GM21367 (cell line): ENCODE results near the gene TTC39C.
A peak's percentile ranks its signal among the peaks of the same experiment; 100 is the strongest.
"Not testable (repeated sequence)": the region's sequence is repeated elsewhere in the genome, so short reads cannot be mapped to it uniquely, and the experiment has no call there.

Experiments
- ATAC-seq: cut with Tn5 transposase; IDR thresholded peaks from one replicate; pipeline ENCODE4 v1.9.1; 2021; ENCODE audit not compliant: unreplicated experiment

Gene TTC39C

GRCh38 chr18:24126155-24126961 is 111.8 kb downstream of the TTC39C start:
- ATAC-seq: no peak

DNA sequence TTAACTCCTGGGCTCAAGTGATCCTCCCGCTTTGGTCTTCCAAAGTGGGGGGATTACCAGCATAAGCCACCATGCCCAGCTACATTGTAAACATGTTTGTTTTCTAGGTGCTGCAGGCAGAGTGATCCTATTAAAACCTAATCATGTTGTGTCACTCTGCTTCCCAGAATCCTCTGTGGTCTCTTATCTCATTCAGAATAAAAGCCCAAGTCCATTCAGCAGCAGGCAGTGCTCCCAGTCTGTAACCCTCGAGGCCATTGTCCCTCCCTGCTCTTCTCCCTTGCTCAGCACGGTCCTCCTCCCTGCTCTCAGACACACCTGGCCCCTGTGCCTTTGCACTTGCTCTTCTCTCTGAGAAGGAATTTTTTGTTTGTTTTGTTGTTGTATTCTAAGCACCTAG is 113.2 kb downstream of the TTC39C start:
- ATAC-seq: no peak

DNA sequence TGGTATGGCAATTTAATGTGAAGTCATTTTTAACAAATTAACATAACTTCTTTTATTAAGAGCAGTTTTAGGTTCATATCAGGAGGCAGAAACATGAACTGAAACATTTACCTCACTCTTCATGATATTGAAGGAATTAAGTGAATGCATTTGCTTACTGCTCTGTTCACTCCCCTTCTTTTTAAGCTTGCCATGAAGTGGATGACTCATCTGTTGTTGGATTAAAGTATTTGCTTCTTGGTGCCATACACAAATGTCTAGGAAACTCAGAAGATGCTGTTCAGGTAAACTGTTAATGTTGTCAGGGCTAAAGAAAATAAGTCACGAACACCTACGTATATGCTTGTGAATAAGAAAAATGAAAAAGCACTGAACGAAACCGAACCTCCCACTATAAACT is 114.1 kb downstream of the TTC39C start:
- ATAC-seq: no peak

DNA sequence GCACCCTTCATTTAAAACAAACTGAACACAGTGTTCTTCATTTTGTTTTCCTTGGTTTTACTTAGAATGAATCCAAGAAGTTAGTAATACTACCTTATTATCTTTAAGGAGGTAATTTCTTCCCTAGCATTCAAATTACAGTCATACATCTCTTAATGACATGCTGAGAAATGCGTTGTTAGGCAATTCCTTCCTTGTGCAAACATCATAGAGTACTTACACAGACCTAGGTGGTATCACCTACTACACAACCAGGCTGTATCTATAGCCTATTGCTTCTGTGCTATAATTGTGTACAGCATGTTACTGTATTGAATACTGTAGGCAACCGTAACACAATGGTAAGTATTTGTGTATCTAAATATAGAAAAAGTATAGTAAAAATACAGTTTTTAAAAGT is 115.9 kb downstream of the TTC39C start:
- ATAC-seq: no peak

DNA sequence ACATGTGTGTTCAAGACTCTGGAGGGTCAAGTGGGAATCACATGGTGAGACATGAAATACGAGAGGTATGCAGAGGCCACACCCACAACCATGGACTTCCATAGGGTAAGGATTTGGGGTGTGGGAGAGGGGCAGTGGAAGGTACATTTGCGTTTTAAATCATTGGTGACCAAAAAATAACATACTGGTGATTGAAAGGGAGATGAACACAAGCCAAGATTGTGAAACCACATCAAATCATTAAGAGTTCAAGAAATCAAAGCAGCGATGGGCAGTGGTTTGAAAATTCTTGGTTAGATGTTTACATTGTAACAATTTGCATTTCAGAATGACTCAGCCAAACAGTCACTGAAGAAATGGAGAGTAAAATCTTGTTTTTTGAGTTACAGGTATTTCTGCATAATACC is 122.4 kb downstream of the TTC39C start:
- no peak for ATAC-seq

DNA sequence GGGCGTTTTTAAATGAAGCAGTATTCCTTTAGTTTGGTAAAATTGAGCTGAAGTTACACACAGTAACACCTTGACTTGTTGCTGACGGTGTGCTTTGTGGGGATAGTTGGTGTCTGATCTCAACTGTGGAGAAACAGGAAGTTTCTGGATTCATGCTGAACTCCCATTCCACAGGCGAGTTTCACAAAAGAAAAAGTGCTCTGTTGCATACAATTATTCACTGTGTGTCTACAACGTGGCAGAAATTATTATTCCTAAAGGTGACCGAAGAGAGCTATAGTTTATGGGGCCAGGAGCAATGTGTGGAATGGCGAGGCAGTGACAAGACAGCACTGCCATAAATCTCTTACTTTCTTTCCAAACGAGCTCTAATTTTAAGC is 123.8 kb downstream of the TTC39C start:
- no peak for ATAC-seq

DNA sequence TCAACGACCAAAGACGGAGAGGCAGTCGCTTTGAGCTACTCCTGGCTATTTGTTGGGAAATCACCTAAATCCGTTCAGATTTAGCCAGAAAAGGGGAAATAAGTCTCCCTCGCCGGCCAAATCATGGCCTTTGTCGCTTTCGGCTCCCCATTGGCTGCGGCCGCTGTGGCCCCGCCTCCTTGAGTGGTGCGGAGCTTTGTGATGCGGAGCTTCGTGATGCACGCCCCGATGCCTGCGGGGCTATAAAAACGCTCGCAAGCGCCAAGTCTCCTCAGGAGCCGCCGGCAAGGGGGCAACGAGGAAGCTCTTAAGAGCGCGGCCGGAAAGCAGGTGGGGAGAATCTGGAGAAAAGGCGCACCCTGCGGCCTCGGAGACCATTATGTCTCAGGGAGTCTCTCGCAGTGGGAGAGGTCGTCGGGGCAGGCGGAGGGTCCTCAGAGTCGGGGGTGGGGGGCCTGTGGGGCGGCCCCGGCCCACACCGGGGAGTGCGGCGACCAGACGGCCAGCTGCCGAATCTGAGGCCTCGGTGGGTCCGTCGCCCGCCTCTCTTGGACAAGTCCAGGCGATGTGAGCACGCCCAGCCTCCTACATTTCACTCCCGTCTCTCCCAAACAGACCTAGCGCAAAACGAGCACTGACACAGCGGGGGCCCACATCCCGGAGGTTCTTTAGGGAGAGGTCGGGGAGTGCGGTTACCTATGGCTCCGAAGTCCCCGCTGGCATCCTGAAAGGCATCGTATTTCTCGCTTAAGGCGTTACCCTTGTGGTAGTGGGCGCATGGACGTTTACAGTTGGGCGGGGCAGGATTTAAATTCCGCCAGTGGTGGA is 124.4 kb downstream of the TTC39C start, which contains the start of gene CABYR:
CABYR (plus strand) TSS at position 274 of the 828 bp plus-strand sequence. CDS start 4,053 bp downstream, outside the sequence.
- ATAC-seq: peak; percentile 86

DNA sequence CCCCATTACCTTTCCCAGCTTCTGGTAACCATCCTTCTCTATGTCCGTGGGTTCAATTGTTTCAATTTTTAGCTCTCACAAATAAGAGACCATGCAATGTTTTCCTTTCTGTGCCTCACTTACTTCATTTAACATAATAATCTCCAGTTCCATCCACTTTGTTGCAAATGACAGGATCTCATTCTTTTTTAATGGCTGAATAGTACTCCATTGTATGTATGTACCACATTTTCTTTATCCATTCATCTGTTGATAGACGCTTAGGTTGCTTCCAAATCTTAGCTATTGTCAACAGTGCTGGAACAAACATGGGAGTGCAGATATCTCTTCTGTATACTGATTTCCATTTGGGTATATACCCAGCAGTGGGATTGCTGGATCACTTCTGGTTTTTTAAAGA is 126.1 kb downstream of the TTC39C start:
- no peak for ATAC-seq

DNA sequence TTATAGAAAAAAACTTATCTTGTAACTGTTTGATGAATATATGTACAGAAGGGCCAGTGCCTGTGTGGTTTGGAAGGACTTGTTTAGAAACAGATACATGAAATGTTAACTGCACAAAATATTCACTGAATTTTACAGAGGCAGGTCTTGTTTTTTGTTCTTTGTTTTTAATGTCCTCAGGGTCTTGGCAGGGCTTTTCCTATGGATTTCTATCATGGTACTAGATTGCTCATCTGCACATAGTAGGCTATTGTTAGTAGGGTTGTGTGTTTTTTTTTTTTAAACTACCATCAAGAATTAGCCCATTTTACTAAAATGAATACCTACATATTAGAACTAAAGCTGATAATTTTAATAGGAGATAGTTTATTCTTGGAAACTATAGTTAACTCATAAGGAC is 127.8 kb downstream of the TTC39C start:
- no peak for ATAC-seq

- ATAC-seq: not testable (repeated sequence)
These were observed 135.0 kb downstream of the TTC39C start for GRCh38 chr18:24149591-24149990.

GRCh38 chr18:24153397-24153796 is 138.8 kb downstream of the TTC39C start:
- peak; percentile 55 for ATAC-seq

- no peak for ATAC-seq
These were observed 143.3 kb downstream of the TTC39C start for GRCh38 chr18:24157855-24158254.

- no peak for ATAC-seq
These were observed 145.5 kb downstream of the TTC39C start for GRCh38 chr18:24160086-24160485.

- no peak for ATAC-seq
These were observed 146.8 kb downstream of the TTC39C start for GRCh38 chr18:24161304-24161703.

GRCh38 chr18:24168496-24168895 is 153.9 kb downstream of the TTC39C start:
- ATAC-seq: no peak

DNA sequence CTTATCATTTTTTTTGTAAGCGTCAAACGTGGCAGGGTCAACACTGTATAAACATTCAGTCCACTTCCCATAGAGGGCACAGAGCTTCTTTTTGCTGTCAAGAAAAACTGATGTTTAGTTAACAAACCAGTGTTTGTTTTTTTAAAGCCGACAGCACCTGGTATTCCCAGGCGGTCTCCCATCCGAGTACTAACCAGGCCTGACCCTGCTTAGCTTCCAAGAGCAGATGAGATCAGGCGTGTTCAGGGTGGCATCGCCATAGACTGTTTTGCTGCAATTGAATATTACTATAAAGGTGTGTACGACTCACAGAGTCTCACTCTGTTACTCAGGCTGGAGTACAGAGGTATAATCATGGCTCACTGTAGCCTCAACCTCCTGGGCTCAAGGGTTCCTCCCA is 155.8 kb downstream of the TTC39C start:
- ATAC-seq: no peak

- ATAC-seq: no peak
These were observed 159.4 kb downstream of the TTC39C start for GRCh38 chr18:24173997-24174396.

DNA sequence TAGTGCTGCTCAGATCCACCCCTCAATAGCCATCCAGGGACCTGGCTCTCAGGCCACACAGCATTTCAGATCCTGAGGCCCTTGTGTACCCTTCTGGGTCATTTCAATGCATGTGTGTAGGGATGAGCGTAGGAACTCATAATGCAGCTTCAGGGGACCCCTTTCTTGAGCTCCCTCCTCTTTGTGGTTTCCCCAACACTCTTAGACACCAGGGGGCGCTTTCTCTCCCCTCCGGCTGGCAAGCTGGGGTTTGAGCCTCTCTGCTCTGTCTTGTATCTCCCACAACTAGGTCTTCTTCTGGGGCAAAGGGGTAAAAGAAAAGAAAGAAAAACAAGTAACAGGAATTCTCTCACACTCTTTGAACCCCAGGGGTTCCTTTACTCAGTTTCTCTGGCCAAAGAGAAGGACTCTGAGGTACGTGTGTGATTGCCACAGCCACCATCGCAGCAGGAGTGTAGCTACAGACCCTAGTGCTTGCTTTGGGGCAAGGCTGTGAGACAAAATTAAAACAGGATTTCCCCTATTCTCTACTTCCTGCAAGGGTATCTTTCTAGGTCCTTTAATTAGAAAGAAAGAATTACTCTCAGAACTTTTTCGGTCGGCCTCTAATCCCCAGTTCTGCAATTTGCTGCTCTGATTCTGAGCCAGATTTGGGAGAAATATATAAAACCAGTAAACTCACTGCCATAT is 162.3 kb downstream of the TTC39C start:
- ATAC-seq: peak; percentile 87

DNA sequence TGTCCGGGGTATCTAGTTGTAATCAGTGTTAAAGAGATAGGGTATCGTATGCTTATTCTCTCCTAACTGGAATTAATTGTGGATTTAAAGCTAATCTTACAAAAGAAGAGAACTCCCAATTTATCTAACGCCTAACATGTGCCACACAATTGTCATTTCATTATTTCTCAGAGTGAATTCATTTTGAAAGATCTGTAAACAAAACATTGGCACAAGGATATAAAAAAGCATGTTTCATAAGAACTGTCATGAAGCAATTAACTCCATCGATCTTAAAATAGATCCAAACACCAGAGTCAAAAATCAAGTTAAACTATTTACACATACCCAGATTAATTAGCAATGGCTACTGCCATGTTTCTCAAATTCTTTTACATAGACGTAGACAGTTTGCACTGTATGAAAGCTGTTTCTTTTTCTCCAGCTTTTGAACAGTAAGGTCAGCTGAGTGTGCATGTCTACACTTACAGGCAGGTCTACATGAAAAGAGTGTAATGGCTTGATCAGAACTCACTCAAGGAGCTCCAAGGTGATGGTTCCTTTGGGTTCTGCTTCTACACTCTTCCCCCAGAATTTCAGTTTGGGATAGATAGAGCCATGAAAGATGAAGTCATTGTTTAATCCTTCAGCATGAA is 163.1 kb downstream of the TTC39C start:
- no peak for ATAC-seq

- ATAC-seq: no peak
These were observed 165.5 kb downstream of the TTC39C start for GRCh38 chr18:24180048-24180447.

- ATAC-seq: no peak
These were observed 167.3 kb downstream of the TTC39C start for GRCh38 chr18:24181806-24182205.
